Measurements from ENCODE around the gene TRIP13. TPM values are rescaled to one million over a fixed set of nuclear protein-coding genes. Genes with fewer than 3 reads are reported as not detected.
"Not testable (repeated sequence)": the region's sequence is repeated elsewhere in the genome, so short reads cannot be mapped to it uniquely, and the experiment has no call there.

TRIP13 gene, protein sequence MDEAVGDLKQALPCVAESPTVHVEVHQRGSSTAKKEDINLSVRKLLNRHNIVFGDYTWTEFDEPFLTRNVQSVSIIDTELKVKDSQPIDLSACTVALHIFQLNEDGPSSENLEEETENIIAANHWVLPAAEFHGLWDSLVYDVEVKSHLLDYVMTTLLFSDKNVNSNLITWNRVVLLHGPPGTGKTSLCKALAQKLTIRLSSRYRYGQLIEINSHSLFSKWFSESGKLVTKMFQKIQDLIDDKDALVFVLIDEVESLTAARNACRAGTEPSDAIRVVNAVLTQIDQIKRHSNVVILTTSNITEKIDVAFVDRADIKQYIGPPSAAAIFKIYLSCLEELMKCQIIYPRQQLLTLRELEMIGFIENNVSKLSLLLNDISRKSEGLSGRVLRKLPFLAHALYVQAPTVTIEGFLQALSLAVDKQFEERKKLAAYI
- total RNA-seq, result 5.8 TPM

DNA sequence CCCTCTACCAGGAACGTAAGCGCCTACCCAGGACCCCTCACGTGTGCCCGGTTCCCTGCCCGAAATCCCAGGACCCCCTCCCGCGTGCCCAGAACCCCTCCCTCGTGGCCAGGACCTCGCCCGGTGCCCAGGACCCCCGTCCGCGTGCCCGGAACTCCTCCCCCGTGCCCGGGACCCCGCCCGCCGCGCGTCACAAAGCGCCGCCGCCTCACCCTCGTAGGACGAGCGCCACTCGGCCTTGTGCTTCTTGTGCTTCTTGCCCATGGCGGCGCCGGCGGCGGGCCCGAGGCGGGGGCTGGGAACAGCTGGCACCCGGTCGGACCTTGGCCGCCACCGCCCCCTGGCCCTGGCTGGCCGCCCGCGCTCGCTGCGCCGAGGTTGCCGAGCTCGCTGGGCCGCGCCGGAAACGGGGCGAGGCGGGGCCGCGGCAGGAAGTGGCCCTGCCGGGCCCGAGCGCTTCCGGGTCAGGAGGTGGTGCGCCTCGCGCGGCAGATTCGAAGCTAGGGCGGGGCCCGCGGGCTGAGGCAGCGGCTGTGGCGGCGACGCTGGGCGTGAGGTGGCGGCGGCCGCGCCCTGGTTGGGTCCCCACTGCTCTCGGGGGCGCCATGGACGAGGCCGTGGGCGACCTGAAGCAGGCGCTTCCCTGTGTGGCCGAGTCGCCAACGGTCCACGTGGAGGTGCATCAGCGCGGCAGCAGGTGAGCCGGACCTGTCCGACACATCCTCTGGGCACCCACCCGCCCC lies at the start of gene TRIP13, which contains the start of gene BRD9:
TSS of gene TRIP13 (plus strand) at position 491 of the 743 bp plus-strand sequence. CDS start at position 606, 115 bp downstream.
TSS of gene BRD9 (minus strand) at position 408 of the 743 bp plus-strand sequence. CDS start at position 264, 144 bp downstream.
- peak; percentile 92 for DNase-seq

DNA sequence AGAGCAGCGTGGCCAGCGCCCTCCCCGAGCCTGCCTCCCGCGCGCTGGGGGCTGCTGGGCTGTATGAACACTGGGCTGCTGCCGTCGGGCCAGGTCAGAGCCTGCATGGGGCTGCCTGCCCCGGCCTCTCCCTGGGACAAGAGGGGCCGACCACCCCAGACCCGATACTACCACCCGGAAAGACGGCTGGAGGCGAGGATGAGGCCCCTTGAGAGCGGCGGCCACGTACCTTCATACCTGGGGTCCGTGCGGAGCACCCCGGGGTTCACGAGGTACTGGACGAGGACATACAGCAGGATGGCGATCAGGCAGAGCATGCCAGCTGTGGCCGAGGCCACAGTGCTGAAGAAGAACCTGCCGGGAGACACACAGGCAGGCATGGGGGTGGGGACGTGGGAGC lies 49.3 kb upstream of the TRIP13 start:
- DNase-seq, result not testable (repeated sequence)

DNA sequence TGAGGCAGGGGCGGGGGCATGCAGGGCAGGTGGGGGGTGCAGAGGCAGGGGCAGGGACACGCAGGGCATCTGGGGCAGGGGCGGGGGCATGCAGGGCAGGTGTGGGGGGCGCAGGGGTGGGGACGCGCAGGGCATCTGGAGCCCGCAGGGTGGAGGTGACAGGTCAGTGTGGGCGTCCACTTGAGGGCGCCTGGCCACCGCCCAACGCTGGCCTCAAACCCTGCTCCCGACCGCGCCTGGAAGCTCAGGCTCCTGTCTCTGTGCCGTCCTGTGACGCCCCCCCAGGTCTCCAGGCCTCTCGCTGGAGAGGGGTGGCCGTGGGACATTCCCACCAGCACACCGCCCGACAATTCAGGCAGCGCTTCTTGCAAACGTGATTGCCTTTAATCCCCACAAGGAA lies 48.8 kb upstream of the TRIP13 start:
- not testable (repeated sequence) for DNase-seq

DNA sequence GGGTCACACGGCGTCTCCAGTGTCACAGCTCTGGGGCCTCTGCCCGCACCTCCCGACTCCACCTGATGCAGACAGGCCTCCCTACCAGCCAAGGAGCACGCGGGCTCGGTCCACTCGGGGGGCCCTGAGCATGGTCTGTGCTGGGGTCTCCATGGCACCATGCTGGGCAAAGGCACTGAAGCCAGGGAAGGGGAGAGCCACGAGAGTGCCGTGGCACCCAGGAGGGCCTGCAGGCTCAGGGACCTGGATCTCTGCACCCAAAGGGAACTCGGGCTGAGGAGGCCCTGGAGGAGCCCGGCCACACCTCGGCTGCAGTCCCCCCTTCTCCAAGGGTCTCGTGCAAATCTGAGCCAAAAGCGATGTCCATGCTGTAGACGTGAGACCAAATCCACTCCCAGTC lies 48.3 kb upstream of the TRIP13 start:
- not testable (repeated sequence) for DNase-seq

DNA sequence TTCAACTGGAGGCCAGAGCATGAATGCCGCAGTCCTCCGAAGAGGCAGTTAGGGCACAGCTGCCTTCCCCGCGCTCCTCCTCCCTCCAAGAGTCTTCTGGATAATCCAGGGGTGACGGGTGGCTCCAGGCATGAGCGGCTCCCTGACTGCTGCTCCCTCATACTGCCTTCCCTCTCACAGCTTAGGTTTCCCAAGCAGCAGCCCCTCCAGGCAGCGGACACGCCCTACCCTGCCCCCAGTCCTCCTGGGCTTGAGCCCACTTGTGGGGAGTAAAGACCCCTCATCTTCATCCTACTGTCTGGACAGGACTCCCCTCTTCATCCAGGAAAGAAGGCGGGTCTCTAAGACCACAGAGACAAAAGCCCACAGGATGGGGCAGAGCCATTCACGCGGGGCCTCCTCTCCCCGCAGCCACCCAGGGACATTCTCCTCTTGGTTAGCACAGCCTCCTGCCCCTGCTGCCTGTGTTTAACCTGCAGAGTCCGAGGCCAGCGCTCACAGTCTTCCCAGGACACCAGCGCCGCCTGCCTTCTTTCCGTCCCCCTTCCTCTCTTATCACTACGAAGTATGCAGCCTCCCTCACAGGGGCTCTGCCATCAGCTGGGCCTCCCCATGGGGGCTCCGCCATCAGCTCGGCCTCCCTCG lies 47.5 kb upstream of the TRIP13 start:
- DNase-seq, result not testable (repeated sequence)

DNA sequence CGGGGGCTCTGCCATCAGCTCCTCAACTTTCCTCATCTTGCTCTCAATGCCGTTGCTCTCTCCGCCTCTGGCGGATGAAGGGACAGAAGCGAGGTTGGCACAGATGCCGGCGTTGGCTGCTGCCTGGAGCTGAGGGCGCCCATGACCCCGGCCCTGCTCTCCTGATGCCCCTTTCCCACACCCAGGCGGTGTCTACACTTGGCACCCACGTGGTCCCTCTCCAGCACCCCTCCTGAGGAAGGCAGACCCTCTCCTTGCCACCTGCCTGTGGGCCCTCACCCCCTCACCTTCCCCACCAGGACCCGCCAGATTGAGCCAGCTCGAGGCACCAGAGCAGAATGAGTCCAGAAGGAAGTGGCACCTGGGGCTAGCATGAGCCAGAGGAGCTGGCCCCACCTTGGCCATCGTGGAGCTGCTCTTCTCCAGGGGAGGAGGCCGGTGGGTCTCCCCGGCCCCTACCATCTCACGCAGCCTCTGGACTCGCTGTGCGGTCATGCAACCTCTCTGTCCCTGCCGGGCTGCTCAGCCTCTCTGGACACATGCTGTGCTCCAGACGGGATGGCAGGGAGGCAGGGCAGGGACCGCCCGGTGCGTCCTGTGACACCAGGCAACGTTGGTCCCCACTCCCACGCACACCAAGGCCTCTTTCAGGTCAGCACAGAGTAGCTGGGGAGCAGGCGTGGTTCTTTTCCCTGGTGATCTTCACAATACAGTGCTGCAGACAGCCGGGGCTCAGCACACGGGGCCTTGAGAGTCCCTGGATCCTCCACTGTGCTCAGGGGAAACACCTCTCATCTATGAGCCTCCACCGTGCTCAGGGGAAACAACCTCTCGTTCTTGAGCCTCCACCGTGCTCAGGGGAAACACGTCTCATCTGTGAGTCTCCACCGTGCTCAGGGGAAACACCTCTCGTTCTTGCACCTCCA lies 46.7 kb upstream of the TRIP13 start:
- not testable (repeated sequence) for DNase-seq

DNA sequence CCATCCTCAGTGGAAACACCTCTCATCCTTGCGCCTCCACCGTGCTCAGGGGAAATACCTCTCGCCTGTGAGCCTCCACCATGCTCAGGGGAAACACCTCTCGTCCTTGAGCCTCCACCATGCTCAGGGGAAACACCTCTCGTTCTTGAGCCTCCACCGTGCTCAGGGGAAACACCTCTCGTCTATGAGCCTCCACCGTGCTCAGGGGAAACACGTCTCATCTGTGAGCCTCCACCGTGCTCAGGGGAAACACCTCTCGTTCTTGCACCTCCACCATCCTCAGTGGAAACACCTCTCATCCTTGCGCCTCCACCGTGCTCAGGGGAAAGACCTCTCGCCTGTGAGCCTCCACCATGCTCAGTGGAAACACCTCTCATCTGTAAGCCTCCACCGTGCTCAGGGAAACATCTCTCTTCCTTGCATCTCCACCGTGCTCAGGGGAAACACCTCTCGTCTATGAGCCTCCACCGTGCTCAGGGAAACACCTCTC lies 46.0 kb upstream of the TRIP13 start:
- DNase-seq, result not testable (repeated sequence)

DNA sequence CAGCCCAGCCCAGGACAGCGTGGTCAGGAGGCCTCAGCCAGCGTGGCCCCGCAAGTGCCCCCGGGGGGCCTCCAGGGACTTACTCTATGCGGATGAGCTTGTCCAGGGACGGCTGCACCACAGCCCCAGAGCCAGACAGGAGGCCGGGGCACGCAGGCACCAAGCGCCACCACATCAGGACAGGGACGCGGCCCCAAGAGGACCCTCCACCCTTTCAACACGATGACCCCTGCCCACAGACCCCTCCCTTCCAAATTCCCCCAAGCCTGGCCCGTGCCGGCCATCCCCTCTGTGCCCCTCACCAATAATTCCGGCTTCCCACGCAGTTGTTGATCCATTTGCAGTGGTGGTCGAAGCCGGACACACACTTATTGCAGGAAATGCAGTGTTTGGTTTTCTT lies 45.5 kb upstream of the TRIP13 start:
- DNase-seq, result not testable (repeated sequence)

DNA sequence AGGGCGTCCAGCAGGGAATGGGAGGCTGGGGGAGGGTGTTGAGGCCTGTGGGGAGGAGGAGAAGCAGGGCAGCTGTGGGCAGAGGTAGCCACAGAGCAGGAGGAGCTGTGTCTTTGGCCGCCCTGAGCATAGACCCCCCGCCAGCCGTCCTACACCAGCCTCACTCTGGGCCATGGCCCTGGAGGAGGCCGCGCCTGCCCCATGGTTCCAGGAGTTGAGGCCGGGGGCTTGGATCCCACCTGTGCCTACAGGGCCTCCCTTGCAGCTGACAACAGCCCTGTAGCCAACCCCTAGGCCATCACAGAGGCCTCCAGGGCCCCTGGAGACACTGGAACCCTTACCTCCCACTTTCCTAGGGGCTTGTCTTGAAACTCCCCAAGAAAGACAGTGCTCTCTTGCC lies 44.9 kb upstream of the TRIP13 start:
- DNase-seq, result not testable (repeated sequence)

DNA sequence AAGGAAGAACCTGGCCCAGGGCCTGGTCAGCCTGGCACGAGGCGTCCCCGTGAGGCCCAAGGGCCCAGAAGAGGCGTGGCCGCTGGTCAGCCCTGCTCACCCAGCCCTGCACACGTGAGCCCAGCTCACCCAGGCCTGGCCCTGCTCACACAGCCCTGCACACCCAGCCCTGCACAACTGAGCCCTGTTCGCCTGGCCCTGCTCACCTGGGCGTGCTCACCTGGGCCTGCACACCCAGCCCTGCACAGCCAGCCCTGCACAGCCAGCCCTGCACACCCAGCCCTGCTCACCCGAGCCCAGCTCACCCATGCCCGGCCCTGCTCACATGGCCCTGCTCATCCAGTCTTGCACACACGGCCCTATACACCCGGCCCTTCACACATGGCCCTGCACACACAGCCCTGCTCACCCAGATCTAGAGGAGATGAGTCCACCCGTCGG lies 44.0 kb upstream of the TRIP13 start:
- DNase-seq, result no peak

DNA sequence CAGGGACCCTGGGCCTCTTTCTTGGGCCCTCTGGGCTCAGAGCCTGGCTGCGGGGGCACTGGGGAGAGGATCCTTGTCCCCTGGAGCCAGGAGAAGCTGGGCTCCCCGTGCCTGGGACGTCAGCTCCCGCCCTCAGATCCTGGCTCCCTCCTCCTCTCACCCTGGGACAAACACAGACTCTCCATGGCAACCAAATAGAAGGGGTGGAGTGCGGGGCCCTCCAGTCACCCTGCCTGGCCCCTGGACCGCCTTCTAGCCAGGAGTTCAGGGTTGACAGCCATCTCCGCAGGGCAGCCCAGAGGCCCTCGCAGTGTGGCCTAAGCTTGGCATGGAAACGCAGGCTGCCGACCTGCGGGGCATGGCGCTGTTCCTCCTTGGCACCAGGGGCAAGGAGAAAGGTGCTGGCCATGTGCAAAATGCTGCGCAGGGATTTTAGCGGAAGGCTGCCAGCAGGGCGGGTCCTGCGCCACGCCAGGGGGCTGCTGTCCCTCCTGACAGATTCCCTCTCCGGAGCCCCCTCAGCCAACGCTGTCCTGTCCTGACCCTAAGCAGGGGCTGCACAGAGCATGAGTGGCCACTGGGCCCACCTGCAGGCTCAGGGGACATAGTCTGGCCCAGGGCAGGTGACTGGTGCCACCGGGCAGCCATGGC lies 42.9 kb upstream of the TRIP13 start:
- peak; percentile 62 for DNase-seq

DNA sequence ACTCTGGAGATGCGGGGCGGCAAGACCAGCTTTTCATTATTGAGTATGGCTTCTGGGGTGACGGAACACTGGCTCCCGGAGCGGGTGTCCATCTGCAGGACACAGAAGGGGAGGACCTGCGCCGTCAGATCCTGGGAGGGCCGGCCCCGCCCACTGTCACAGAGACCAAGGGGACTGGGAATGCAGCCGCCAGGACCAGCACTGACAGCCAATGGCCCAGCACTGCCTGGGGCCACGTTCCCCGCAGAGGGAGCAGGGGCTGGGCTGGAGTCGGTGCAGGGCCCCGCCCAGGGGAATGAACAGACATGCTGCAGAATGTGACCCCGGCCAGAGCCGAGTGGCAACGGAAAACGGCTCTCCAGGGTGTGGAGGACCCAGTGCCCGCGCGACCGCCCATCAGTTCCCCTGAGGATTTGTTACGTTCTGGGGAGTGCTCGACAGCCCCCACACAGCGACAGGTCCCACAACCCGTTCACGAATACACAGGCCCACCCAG lies 42.1 kb upstream of the TRIP13 start, which contains the start of gene ZDHHC11:
TSS of gene ZDHHC11 (minus strand) at position 476 of the 496 bp plus-strand sequence. CDS start at position 92, 384 bp downstream.
- no peak for DNase-seq

DNA sequence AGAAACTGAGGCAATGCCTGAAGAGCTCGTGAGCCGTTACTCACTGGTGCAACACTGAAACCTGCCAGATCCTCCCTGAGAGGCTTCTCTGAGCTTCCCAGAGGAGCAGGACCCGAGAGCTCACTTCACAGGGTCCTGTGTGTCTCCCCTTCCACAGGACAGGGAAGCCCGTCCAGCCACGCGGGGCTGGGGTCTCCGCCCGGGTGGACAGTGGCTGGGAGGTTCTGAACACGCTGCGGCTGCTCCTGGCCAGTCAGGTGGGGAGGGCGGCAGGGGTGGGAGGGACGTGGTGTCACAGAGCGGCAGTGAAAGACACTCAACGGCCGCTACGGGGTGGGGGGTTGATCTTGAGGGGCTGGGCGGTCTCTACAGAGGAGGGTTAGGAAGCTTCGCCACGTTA lies 41.6 kb upstream of the TRIP13 start:
- no peak for DNase-seq

DNA sequence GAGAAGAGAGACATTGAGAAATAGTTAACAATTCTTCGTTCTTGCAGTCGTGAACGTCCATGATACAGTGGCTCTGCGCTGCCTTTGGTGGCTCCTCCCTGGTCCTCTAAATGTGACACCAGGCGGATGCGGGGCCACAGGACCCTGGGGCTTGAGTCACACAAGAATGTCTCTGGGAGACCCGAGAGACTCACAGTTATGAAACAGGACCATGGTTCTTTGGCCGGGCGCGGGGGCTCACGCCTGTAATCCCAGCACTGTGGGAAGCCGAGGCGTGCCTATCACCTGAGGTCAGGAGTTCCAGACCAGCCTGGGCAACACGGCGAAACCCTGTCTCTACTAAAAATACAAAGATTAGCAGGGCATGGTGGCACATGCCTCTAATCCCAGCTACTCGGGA lies 41.1 kb upstream of the TRIP13 start:
- no peak for DNase-seq

DNA sequence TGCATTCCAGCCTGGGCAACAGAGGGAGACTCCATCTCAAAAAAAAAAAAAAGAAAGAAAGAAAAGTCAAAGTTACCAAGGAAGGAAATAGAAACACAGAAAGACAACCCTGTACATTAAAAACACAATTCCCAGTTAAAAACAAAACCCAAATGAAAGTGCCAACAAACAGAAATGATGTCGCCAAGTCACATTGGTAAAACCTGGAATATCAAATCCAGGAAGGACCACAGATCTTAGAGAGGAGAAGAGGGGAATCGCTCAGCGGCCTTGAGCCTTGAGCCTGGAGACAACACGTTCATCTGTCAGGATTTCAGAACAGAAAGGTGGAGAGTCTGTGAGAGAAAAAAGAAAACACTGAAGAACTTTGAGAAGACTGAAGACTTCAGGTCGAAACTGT lies 40.7 kb upstream of the TRIP13 start:
- no peak for DNase-seq

DNA sequence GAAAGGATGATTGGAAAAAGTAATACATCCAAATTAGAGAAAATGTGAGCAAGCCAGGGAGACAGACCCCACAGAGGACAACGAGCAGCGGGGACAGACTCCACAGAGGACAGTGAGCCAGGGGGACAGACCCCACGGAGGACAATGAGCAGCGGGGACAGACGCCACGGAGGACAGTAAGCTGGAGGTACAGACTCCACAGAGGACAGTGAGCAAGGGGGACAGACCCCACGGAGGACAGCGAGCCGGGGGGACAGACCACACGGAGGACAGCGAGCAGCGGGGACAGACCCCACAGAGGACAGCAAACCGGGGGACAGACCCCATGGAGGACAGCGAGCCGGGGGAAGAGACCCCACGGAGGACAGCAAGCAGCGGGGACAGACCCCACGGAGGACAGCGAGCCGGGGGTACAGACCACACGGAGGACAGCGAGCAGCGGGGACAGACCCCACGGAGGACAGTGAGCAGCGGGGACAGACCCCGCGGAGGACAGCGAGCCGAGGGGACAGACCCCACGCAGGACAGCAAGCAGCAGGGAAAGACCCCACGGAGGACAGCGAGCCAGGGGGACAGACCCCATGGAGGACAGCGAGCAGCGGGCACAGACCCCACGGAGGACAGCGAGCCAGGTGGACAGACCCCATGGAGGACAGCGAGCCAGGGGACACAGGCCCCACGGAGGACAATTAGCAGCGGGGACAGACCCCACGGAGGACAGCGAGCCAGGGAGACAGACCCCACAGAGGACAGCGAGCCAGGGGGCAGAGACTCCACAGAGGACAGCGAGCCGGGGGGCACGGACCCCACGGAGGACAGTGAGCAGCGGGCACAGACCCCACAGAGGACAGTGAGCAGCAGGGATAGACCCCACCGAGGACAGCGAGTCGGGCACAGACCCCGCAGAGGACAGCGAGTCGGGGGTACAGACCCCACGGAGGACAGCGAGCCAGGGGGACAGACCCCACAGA lies 40.0 kb upstream of the TRIP13 start:
- no peak for DNase-seq

DNA sequence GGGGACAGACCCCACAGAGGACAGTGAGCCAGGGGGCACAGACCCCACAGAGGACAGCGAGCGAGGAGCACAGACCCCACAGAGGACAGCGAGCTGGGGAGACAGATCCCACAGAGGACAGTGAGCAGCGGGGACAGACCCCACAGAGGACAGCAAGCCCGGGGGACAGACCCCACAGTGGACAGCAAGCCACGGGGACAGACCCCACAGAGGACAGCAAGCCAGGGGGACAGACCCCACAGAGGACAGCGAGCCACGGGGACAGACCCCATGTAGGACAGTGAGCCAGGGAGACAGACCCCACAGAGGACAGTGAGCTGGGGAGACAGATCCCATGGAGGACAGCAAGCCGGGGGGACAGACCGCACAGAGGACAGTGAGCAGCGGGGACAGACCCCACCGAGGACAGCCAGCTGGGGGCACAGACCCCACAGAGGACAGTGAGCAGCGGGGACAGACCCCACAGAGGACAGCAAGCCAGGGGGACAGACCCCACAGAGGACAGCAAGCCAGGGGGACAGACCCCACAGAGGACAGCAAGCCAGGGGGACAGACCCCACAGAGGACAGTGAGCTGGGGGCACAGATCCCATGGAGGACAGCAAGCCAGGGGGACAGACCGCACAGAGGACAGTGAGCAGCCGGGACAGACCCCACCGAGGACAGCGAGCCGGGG lies 39.1 kb upstream of the TRIP13 start:
- DNase-seq, result not testable (repeated sequence)

DNA sequence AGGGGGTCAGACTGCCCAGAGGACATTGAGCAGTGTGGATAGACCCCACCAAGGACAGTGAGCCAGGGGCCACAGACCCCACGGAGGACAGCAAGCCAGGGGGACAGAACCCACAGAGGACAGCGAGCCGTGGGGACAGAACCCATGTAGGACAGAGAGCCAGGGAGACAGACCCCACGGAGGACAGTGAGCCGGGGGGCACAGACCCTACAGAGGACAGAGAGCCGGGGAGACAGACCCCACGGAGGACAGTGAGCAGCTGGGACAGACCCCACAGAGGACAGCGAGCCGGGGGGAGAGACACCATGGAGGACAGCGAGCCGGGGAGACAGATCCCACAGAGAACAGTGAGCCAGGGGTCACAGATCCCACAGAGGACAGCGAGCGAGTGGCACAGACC lies 38.5 kb upstream of the TRIP13 start:
- no peak for DNase-seq

All from tongue (tissue), 2 donors.